Left renal pelvis (tissue), 4 donors: ENCODE measurements around the gene STAG1. TPM values are rescaled to one million over a fixed set of nuclear protein-coding genes. Genes with fewer than 3 reads are reported as not detected.
"Not testable (repeated sequence)": the region's sequence is repeated elsewhere in the genome, so short reads cannot be mapped to it uniquely, and the experiment has no call there.

ENCODE experiments used
- DNase-seq, 4 donors: peaks; one replicate each; pipeline ENCODE4 v3.0.0-alpha.2; 2013; ENCODE audit warnings: low read depth in 4 of 4, low spot score in 3 of 4
- polyA plus RNA-seq, 4 donors: library from polyadenylated mRNA; unstranded; fragments of 120-200 nt; gene quantifications; one replicate each; pipeline ENCODE4 v1.2.1, GENCODE V29; 2013; ENCODE audit not compliant: insufficient read length in 4 of 4

The STAG1 gene
- polyA plus RNA-seq, 4 donors = 46.1 to 57.5 (median 51.8) TPM

DNA sequence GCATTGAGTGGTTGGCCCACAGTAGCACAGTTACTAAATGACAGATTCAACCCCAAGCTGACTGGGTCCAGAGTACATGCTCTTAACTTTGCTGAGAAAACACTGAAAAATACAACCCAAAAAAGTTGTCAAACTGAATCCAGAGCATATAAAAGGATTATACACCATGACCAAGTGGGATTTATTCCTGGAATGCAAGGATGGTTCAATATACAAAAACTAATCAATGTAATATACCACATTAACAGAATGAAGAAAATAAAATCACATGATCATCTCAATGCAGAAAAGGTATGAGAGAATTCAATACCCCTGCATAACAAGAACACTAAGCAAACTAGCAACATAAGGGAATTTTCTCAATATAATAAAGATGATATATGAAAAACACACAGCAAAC, 98.5 kb downstream of the STAG1 start:
- DNase-seq = no peak

- no peak for DNase-seq
Measured at GRCh38 chr3:136651581-136651980, 100.6 kb downstream of the STAG1 start.

- no peak for DNase-seq
Measured at GRCh38 chr3:136650461-136650860, 101.7 kb downstream of the STAG1 start.

- no peak for DNase-seq
Measured at GRCh38 chr3:136645915-136646314, 106.3 kb downstream of the STAG1 start.

- no peak for DNase-seq
Measured at GRCh38 chr3:136644212-136644611, 108.0 kb downstream of the STAG1 start.

- not testable (repeated sequence) for DNase-seq
Measured at GRCh38 chr3:136643380-136643779, 108.8 kb downstream of the STAG1 start.

GRCh38 chr3:136642711-136643110, 109.5 kb downstream of the STAG1 start:
- no peak for DNase-seq

DNA sequence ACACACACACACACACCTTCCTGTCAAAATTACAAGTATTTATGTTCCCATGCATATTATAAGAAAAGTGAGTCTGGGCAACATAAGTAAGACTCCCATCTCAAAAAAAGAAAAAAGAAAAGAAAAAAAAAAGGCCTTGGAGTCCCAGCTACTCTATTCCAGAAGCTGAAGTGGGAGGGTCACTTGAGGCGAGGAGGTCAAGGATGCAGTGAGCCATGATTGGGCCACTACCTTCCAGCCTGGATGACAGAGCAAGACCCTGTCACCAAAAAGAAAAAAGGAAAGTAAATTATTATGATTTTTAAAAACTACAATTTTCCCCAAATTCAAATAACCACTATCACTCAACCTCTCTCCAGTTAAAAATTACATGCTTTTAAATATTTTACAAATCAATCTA, 113.1 kb downstream of the STAG1 start:
- no peak for DNase-seq

DNA sequence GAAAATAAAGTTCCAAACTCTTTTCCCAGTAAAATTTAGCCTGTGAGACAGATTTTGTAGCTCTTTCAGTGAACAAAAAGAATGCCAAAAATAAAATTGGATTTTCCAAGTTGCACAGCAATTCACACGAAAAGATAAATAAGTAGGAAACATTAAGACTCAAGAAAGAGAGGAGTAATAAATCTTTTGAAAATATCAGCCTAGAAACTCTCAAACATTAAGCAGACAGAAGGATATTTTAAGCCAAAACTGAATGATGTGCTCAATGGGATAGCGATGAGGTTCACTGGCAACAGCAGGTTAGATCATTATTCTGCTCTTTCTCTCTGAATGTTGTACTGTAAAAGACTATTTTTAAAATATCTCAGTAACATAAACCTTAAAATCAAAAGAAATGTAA, 115.0 kb downstream of the STAG1 start:
- DNase-seq = no peak

DNA sequence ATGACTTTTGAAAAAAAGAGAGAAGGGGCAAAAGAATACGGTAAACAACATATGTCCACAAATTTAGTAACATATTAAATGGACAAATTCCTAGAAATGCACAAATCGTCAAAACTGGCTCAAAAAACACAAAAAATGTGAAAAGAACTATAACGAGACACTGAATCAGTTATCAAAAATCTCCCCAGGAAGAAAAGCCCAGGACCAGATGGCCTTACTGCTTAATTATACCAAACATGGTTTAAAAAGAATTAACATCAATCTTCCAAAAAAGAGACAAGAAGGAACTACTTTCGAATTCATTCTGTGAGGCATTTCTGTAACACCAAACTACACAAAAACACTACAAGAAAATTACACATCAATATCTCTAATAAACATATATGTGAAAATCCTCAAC, 117.4 kb downstream of the STAG1 start:
- no peak for DNase-seq

DNA sequence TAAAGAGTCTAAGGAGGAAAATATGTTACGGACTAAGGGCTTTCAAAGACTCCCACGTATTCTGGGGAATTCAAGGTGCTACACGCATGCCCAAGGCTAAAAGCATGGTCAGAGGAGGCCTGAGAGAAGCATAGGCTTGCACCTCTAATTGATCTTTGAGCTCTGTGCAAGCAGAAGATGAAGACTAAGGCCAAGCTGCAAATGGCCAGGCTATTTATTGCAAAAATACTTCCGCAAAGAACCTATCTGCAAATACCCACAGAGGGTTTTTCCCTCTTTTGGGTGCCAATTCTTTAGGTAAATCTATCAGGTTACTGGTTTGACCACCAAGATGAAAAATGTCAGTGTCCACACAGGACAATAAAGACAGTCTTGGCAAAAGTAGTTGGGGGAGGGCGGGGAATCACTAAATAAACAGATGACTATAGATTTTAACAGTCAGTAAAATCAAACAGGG, 119.5 kb downstream of the STAG1 start:
- no peak for DNase-seq

GRCh38 chr3:136631424-136631823, 120.8 kb downstream of the STAG1 start:
- DNase-seq = no peak

DNA sequence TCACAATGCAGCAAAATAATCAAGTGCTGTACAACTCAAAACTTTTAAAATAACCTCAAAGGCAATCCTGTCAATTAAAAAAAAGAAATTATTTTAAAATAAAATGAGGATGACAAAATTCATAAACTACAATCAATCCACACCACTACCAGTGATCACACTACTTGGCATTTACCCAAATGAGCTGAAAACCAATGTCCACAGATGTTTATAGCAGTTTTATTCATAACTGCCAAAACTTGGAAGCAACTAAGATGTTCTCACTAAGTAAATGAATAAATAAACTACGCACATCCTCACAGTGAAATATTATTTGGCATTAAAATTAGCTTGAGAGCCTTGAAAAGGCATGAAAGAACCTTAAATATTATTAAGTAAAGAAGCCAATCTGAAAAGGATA, 121.3 kb downstream of the STAG1 start:
- no peak for DNase-seq

GRCh38 chr3:136626493-136626892, 125.7 kb downstream of the STAG1 start:
- DNase-seq = no peak

DNA sequence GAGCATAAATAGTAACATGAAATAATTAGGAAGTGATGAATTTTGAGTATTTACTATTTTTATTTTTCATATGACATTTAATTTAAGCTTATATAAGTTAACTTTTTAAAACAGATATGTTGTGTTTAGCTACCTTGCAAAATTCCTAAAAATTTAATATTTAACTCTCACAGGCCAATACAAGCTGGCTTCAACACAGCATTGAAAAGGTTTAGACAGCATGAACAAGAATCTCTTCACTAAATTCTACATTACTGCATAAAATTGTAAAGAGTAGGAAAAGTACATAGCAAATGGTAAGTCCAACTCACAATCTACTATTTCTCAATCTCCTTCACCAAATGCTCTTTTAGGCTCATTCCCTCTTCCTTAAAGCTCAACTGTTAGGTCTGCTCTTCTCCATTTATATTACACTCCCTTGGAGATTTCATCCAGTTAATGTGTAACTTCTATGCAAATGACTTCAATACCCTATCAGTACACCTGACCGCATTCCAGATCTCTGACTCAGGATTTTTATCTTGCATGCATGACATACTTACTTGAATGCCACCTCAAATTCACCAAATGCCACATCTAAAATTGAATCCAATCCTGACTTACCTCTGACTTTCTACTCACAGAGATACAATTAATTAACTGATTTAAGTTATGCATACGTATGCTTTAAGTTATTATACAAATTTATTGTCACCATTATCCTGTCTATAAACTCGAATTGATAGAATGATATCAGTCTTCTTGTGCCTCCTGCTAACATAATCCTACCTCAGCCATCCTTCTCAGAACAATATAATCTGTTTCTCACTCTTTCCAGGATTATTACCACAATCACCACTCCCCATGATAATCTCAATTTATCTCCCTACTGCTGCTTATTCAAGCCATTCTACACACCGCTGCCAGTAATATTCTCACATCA, 127.0 kb downstream of the STAG1 start:
- peak; percentile 31 to 62 (median 56) for DNase-seq

DNA sequence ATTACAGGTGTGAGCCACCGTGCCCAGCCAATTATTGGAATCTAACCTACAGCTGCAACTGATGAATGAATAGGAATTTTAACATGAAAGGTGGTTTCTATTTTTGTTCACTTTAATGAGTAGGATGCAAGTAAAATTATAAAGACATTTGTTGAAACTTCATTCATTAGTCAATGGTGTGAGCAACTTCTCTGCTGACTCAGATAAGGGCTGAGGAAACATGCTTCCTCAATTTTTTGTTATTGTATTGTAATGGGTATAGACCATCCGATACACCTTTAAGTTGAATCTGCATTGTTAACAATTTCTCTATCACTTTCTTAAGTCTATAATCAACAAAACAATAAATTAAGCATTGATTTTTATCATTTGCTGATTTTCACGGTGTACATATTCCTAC, 127.8 kb downstream of the STAG1 start:
- DNase-seq = no peak

- DNase-seq = no peak
Measured at GRCh38 chr3:136621628-136622027, 130.6 kb downstream of the STAG1 start.

DNA sequence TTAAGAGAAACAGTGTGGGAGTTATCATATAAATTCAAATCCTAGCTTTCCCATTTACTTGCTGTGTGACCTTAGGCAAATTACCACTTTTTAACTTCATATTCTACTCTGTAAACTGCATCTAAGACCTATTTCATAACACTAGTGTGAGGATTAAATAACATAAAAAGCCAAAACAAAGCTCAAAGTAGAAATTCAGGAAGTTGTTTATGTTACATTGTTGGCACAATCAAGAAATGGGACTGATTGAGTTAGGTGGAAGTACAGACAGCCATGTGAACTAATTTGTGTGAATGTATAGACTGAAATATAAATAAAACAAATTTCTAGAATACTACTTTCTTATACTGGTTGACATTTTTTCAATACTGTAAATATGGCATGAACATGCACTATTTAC, 131.7 kb downstream of the STAG1 start:
- DNase-seq = no peak

DNA sequence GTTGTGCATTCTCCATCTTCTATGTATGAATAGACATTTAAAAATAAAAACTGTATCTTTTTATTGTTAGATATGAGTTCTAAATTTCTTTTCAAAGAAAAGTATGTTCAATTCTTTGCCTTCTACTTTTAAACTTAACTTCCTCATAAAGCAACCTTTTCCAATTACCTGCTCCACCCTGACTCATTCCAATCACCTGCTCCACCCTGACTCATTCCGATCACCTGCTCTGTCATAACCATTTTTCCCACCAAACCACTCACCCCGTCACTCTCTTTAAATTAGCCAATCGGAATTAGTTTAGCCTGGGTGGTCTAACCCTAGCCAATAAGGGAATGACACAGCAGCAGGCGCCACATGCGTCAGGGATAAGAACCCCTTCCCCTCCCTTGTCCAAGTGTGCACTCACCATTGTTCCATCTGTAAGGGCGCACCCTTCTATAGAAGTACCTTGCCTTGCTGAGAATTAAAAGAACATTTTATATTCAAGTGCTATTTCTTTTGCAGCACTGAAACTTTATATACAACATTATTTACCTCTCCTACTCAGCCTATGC, 134.1 kb downstream of the STAG1 start:
- not testable (repeated sequence) for DNase-seq

GRCh38 chr3:136617198-136617597, 135.0 kb downstream of the STAG1 start:
- DNase-seq = no peak

DNA sequence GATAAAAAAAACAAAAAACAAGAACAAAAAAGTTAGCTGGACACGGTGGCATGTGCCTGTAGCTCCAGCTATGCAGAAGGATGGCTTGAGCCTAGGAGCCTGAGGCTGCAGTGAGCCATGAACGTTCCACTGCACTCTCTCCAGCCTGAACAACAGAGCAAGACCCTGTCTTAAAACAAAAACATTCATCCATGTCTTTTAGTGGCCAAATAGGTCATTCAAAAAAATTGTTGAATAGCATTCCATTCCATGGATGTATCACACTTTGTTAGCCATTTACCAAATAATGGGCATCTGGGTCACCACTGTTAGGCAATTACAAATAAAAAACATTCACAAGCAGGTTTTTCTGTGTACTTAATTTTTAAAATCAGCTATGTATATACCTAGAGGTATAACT, 139.7 kb downstream of the STAG1 start:
- DNase-seq = no peak

DNA sequence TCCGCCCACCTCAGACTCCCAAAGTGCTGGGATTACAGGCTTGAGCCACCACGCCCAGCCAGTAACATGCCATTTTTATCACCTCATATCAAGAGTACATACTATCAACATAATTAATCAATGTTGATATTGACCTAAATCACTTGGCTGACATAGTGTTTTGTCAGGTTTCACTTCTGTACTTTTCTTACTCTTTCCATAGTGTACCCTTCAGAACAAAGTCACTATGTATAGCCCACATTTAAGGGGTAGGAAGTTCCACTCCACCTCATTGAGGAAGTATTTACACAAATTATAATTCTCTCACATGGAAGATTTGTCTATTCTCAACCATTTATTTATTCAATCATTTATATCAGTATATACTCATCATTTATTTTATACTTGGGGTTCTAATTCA, 145.2 kb downstream of the STAG1 start:
- no peak for DNase-seq
